ENCODE data around the gene SHBG. TPM values are rescaled to one million over a fixed set of nuclear protein-coding genes. Genes with fewer than 3 reads are reported as not detected.

The SHBG gene
- total RNA-seq, 2 donors from 2014 or later, result 0.42 to 0.64 TPM

DNA sequence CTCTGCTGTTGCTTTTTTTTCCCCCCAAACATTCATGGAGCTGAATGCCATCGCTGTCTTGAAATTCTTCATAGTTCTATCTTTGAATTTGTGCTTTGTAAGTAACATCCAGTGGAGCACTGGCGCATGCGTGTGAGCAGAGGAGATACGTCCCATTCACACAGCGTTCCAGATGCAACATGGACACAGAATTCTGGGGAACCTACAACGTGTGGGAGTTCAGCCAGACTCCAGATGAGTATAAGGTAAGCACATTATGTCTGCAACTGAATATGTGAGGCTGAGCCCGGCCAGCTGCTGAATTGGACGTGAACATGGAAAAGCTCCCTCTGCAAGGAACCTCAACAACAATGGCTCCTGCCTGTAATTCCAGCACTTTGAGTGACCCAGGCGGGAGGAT is 16.5 kb downstream of the SHBG start:
- Histone ChIP-seq H3K9me3 (no peaks in the 10 kb centered on the region), H3K9ac (ENCODE audit: low read depth in 2 of 2, low read length in 2 of 2) (no peak overlapping the region), H3K27me3 (peaks cover 16% of the 10 kb centered on the region), H3K4me3 (no peak overlapping the region), H3K27ac (no peak overlapping the region), H3K36me3 (no peaks in the 10 kb centered on the region), H3K4me1 (no peaks in the 10 kb centered on the region)
- intact Hi-C loops (cut with DNase I), result no loop called here
- DNase-seq, result no peak
- TF ChIP-seq CTCF (IDR thresholded peaks at IDR 0.05), result no peak

GRCh38 chr17:7647018-7647417 is 17.1 kb downstream of the SHBG start:
- H3K4me3 ChIP-seq, result no peak overlapping the region
- no peaks in the 10 kb centered on the region for H3K9me3 ChIP-seq
- no peak for TF ChIP-seq CTCF (IDR thresholded peaks at IDR 0.05)
- no peak for DNase-seq
- no peaks in the 10 kb centered on the region for H3K36me3 ChIP-seq
- peaks cover 21% of the 10 kb centered on the region for H3K27me3 ChIP-seq
- H3K27ac ChIP-seq, result no peak overlapping the region
- intact Hi-C loops (cut with DNase I), result no loop called here
- H3K4me1 ChIP-seq, result no peaks in the 10 kb centered on the region
- H3K9ac ChIP-seq (ENCODE audit: low read depth in 2 of 2, low read length in 2 of 2), result no peak overlapping the region

DNA sequence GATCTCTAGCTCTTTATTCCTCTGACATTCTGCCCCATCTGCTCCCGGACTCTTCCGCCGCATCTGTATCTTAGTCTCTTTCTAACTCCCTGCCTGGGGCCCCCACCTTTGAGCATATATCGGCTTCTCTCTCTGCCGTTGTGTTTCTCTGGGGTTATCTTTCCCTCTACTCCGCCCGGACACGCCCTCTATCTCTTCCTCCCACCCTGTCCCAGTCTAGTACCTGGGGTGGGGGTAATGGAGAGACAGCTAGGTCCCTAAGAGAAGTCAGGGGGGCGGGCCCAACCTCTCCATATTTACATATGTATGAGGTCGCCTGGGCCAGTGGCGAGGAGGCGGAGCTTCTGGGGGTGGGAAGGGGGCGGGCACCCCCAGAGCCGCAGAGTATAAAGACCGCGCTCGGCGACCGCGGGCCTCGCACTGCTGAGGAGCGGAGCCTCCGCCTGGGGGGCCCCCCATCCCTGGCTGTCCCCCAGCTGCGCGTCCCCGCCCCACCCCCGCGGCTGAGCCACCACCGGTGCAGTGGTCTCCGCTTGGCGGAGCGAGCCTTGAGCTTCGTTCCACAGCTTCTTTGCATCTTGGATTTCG is 20.7 kb downstream of the SHBG start, which contains the start of gene ATP1B2:
Gene ATP1B2 (plus strand): TSS at position 418 of the 588 bp plus-strand sequence. CDS start 593 bp downstream, outside the sequence.
- TF ChIP-seq CTCF (IDR thresholded peaks at IDR 0.05), result no peak
- Histone ChIP-seq H3K4me3 (peak within 1 kb of the TSS; percentile 39), H3K27ac (no peak within 1 kb of the TSS), H3K27me3 (peaks cover 21% of the 10 kb centered on the region), H3K4me1 (no peaks in the 10 kb centered on the region), H3K9ac (ENCODE audit: low read depth in 2 of 2, low read length in 2 of 2) (peak within 1 kb of the TSS in 1 of 2 donors; percentile 18), H3K9me3 (no peaks in the 10 kb centered on the region), H3K36me3 (no peaks in the 10 kb centered on the region)
- peak; percentile 70 for DNase-seq
- intact Hi-C loops (cut with DNase I), result no loop called here

- H3K27ac ChIP-seq, result no peak overlapping the region
- H3K27me3 ChIP-seq, result peaks cover 21% of the 10 kb centered on the region
- H3K9me3 ChIP-seq, result no peaks in the 10 kb centered on the region
- DNase-seq, result no peak
- H3K9ac ChIP-seq (ENCODE audit: low read depth in 2 of 2, low read length in 2 of 2), result peak overlapping the region in 1 of 2 donors; percentile 18
- peak overlapping the region; percentile 39 for H3K4me3 ChIP-seq
- intact Hi-C loops (cut with DNase I), result no loop called here
- no peaks in the 10 kb centered on the region for H3K4me1 ChIP-seq
- TF ChIP-seq CTCF (IDR thresholded peaks at IDR 0.05), result no peak
- H3K36me3 ChIP-seq, result no peaks in the 10 kb centered on the region
Measured at GRCh38 chr17:7651097-7651664, 21.2 kb downstream of the SHBG start.

GRCh38 chr17:7651665-7652387 is 21.9 kb downstream of the SHBG start:
- peak overlapping the region; percentile 39 for H3K4me3 ChIP-seq
- H3K27me3 ChIP-seq, result peaks cover 21% of the 10 kb centered on the region
- intact Hi-C loops (cut with DNase I), result no loop called here
- DNase-seq, result no peak
- H3K9me3 ChIP-seq, result no peaks in the 10 kb centered on the region
- peak overlapping the region in 1 of 2 donors; percentile 18 for H3K9ac ChIP-seq (ENCODE audit: low read depth in 2 of 2, low read length in 2 of 2)
- no peak for TF ChIP-seq CTCF (IDR thresholded peaks at IDR 0.05)
- H3K4me1 ChIP-seq, result no peaks in the 10 kb centered on the region
- H3K27ac ChIP-seq, result no peak overlapping the region
- H3K36me3 ChIP-seq, result no peaks in the 10 kb centered on the region
